SK-N-SH (cell line): Measurements from ENCODE around the gene GALNT5. TPM values are rescaled to one million over a fixed set of nuclear protein-coding genes. Genes with fewer than 3 reads are reported as not detected.

ENCODE experiments used
- polyA plus RNA-seq, 3 experiments: library from polyadenylated mRNA; depleted of rRNA; stranded (reverse); fragments of >200 nt; gene quantifications; 2 replicates each; pipeline ENCODE4 v1.2.3, GENCODE V29; 2012

The GALNT5 gene
- polyA plus RNA-seq, 1 of the 3 experiments (the other 2 are of a cell fraction) = 10.4 TPM

Other genes starting within 250 kb of the GALNT5 start
- gene ERMN, start 68.1 kb downstream of the GALNT5 start, polyA plus RNA-seq (2012; rRNA removed) = not detected in 2 replicates
- gene CYTIP, start 186.4 kb downstream of the GALNT5 start, polyA plus RNA-seq (2012; rRNA removed) = not detected in 2 replicates